Chondrocyte (in vitro differentiated cells): ENCODE measurements around the gene TNS4. TPM values are rescaled to one million over a fixed set of nuclear protein-coding genes. Genes with fewer than 3 reads are reported as not detected.

ENCODE experiments used
- DNase-seq: peaks from one replicate; pipeline ENCODE4 v3.0.0; 2021; ENCODE audit warnings: mixed read lengths, low spot score
- H3K27ac Mint-ChIP-seq: one replicate; pipeline ENCODE4 v1.8.0; 2021; ENCODE audit warnings: mild to moderate bottlenecking, moderate library complexity, mixed read lengths; ENCODE audit not compliant: unreplicated experiment
- H3K27me3 Mint-ChIP-seq: 2 replicates; pipeline ENCODE4 v1.8.0; 2021; ENCODE audit warnings: low read depth, mixed read lengths
- H3K36me3 Mint-ChIP-seq: 2 replicates; pipeline ENCODE4 v1.8.0; 2021; ENCODE audit warnings: low read depth, mixed read lengths
- H3K4me1 Mint-ChIP-seq: 2 replicates; pipeline ENCODE4 v1.8.0; 2021; ENCODE audit warnings: low read depth, mild to moderate bottlenecking, mixed read lengths
- H3K4me3 Mint-ChIP-seq: one replicate; pipeline ENCODE4 v1.8.0; 2021; ENCODE audit warnings: mild to moderate bottlenecking, moderate library complexity, mixed read lengths; ENCODE audit not compliant: unreplicated experiment
- H3K9me3 Mint-ChIP-seq: 2 replicates; pipeline ENCODE4 v1.8.0; 2021; ENCODE audit warnings: low read depth, mixed read lengths
- total RNA-seq: library from RNA; stranded (reverse); gene quantifications from 3 replicates; pipeline ENCODE4 v1.2.1, GENCODE V29; 2021
- TF ChIP-seq, protein P1 (sequence below): fragments of 200-600 bp; sonication (generic); IDR thresholded peaks from 2 replicates; pipeline ENCODE4 v1.5.0; 2021; ENCODE audit warnings: antibody characterized with exemption, mild to moderate bottlenecking, moderate library complexity

TNS4 gene
- total RNA-seq, 1 donor from 2014 or later: not detected

DNA sequence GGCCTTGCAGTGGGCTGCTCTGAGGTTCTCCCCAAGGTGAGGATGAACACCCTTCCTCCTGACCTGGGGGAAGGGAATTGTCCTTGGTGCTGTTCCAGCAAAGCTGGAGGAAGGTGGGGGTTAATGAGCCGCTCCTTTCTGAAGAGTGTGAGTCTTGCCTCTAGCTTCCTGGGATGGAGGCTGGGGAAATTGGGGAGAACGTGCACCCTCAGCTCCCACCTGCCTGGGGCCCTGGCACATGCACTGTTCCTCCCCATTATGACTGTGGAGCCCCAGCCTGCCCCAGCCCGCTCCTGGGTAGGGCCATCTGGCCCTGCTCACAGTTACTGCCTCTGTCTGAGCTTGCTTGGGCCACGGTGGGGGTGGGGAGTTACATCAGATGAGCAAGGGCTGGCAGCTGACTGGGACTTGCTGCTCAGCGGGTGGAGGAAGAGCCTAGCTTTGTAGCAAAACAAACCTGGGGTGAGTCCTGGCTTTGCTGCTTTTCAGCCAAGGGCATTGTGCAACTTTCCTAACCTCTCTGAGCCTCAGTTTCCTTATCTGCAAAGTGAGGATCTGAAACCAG, 11.1 kb downstream of the TNS4 start:
- H3K27me3 Mint-ChIP-seq: no peaks in the 10 kb centered on the region
- TF ChIP-seq, protein P1, sequence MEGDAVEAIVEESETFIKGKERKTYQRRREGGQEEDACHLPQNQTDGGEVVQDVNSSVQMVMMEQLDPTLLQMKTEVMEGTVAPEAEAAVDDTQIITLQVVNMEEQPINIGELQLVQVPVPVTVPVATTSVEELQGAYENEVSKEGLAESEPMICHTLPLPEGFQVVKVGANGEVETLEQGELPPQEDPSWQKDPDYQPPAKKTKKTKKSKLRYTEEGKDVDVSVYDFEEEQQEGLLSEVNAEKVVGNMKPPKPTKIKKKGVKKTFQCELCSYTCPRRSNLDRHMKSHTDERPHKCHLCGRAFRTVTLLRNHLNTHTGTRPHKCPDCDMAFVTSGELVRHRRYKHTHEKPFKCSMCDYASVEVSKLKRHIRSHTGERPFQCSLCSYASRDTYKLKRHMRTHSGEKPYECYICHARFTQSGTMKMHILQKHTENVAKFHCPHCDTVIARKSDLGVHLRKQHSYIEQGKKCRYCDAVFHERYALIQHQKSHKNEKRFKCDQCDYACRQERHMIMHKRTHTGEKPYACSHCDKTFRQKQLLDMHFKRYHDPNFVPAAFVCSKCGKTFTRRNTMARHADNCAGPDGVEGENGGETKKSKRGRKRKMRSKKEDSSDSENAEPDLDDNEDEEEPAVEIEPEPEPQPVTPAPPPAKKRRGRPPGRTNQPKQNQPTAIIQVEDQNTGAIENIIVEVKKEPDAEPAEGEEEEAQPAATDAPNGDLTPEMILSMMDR: no peak
- peak overlapping the region; percentile 52 for H3K27ac Mint-ChIP-seq
- H3K4me3 Mint-ChIP-seq: no peak overlapping the region
- H3K4me1 Mint-ChIP-seq: peaks cover 45% of the 10 kb centered on the region
- H3K36me3 Mint-ChIP-seq: no peaks in the 10 kb centered on the region
- no peak for DNase-seq
- no peaks in the 10 kb centered on the region for H3K9me3 Mint-ChIP-seq

DNA sequence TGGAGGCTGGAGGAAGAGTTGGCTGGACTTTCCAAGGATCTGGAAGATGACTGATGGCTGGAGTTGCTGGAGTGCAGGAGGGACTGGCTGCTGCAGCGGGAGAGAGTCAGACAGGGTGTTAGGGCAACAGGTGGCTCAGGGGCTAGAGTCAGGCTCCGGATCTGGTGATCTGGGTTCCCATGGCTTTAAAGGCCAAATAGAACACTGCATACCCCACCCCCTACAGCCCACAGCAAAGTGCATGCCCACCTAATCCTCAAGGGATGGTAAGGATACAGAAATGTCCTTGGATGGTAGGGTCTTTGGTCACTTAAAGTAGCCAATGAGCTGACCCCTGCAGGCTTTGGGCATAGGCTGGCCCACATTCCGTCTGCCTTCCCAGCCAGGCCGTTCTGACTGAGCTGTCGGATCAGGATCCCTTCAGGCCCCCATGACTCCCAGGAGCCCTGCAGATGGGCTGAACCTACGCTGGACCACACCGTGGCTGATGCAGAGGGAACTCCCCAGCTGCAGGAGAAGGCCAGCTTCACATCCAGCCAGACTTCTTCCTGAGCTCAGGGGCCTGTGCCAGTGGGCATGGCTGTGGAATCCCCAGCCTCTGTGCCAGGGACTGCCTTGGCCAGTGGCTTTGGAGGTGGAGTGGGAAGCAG, 13.9 kb downstream of the TNS4 start:
- Mint-ChIP-seq H3K4me3 (no peak overlapping the region), H3K9me3 (no peaks in the 10 kb centered on the region), H3K27me3 (no peaks in the 10 kb centered on the region), H3K27ac (no peak overlapping the region), H3K4me1 (peaks cover 53% of the 10 kb centered on the region), H3K36me3 (no peaks in the 10 kb centered on the region)
- TF ChIP-seq, protein P1: no peak
- no peak for DNase-seq

DNA sequence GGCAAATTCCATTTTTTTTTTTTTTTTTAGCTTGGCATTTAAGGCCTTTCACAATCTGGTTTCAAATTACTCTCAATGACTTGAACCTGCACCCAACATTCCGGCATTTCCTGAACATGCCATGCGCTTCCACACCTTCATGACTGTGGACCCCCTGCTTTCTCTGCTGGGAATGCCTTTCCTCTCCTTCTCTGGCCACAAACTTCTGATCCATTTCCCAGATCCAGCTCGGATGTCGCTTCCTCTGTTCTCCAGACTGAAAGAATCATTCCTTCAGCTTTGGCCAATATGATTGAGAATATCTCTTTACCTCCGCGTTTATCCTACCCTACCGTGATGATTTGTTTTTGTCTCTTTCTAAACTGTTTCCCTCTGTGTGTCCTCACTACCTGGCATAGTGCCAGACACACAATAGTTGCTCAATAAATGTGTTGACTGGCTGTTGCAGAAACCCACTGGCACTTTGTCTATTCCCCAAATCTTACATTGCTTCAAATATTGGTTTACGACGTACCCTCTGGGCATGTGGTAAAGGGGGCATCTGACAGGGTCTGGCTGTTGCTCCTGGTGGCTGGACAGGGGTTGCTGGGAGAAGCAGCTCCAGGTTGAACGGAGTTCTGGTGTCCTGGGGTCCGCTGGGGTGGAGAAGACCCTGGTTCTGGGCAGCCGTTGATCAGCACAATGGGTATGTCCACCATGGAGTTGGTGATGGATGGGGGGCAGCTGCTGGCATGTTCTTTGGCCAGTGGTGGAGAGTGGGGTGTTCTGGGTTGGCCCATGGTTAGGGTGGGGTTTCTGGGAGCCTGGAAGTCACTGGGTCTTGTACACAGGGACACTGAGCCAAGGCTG, 14.7 kb downstream of the TNS4 start:
- no peak for DNase-seq
- no peaks in the 10 kb centered on the region for H3K27me3 Mint-ChIP-seq
- H3K9me3 Mint-ChIP-seq: no peaks in the 10 kb centered on the region
- peaks cover 53% of the 10 kb centered on the region for H3K4me1 Mint-ChIP-seq
- H3K4me3 Mint-ChIP-seq: no peak overlapping the region
- TF ChIP-seq, protein P1: no peak
- no peaks in the 10 kb centered on the region for H3K36me3 Mint-ChIP-seq
- H3K27ac Mint-ChIP-seq: peak overlapping the region; percentile 95

DNA sequence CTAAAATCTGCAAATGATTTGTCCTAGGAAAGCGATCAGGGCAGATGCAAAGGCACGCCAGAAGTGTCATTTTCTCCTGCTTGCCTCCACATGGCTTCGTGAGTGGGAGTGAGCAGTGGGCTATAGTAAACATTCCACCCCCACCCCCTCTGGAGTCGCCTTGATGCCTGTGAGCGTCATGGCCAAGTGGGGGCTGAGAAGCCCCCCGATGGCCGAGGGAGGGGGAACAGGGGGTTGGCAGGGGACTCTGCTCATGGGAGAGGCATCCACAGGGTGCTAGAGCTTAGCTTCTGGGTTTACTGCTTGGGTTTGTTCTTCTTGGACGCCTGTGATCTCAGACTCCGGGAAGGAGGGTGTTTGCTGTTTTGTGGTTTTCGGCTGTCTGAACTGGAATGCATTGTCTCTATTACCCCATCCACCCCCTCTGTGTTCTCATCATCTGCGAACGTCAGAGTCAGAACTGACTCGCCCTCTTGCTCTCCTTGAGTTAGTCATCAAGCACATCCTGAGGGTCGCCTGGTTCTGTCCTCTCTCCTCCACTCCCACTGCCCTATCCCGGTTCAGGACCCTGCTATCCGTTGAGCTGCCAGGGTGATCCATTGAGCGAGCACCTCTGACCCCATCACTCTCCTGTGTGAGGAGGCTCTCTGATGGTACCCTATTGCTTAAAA, 15.4 kb downstream of the TNS4 start:
- DNase-seq: no peak
- no peaks in the 10 kb centered on the region for H3K9me3 Mint-ChIP-seq
- TF ChIP-seq, protein P1: no peak
- H3K36me3 Mint-ChIP-seq: no peaks in the 10 kb centered on the region
- no peaks in the 10 kb centered on the region for H3K27me3 Mint-ChIP-seq
- peaks cover 52% of the 10 kb centered on the region for H3K4me1 Mint-ChIP-seq
- H3K27ac Mint-ChIP-seq: peak overlapping the region; percentile 95
- no peak overlapping the region for H3K4me3 Mint-ChIP-seq

DNA sequence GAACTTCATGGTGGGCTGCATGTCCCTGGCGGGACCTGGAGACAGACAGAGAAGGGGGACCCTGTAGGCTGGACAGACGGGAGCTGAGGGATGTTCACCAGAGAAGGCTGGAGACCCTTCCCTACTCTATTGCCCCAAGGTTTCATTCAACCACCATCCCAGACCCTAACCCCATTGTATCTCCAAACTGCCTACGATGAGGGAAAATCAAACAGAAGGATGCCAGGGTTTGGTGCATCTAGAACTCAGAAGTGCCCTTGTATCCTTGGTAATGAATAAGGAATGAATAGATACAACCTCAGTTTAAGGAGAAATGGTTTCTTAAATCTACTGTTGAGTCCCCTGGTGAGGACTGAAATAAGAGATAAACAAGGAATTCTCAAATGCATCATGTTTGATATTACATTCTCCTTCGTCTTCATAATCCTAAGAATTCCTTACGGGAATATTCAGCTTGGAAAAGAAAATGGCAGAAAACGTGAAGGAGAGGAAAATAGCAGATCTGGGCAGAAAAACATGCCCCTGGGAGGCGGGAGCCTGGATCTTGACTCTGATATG, 16.4 kb downstream of the TNS4 start:
- Mint-ChIP-seq H3K27me3 (no peaks in the 10 kb centered on the region), H3K4me1 (peaks cover 50% of the 10 kb centered on the region), H3K4me3 (no peak overlapping the region), H3K36me3 (no peaks in the 10 kb centered on the region), H3K9me3 (no peaks in the 10 kb centered on the region), H3K27ac (no peak overlapping the region)
- TF ChIP-seq, protein P1: no peak
- DNase-seq: no peak
